Activated CD4-positive, alpha-beta T cell treated with anti-CD3 and anti-CD28 coated beads for 24 hours (primary cell): ENCODE results near the gene FUT7.
A peak's percentile ranks its signal among the peaks of the same experiment; 100 is the strongest.

Experiments used
- DNase-seq, 2 donors: peaks; one replicate each; pipeline ENCODE4 v3.0.0-alpha.2; 2020; ENCODE audit warnings: low read depth in 2 of 2

Gene FUT7

GRCh38 chr9:137031904-137032640 lies at the start of gene FUT7:
TSS of gene FUT7 (minus strand) at chr9:137032088. CDS start at chr9:137031991, 97 bp downstream.
- DNase-seq: no peak

GRCh38 chr9:137080260-137081122 lies 48.6 kb upstream of the FUT7 start:
- DNase-seq: no peak

DNA sequence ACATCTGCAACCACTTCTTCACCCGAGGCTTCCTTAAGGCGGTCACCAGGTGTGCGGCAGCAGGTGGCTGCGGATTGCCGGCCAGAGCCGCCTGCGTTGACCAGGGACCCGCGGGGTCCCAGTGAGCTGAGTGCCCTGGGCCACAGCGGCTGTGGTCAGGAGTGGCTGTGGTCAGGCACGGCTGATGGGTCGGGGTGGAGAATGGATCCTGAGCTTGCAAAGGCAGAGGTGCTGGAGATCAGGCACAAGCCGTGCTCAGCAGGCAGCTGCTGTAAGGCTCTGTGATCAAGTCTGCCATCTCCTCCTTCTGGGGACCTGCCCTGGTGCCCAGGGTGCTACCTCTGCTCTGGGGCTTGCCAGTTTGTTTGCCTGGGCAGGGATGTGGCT lies 47.5 kb upstream of the FUT7 start:
- no peak for DNase-seq

- no peak for DNase-seq
Observed at GRCh38 chr9:137078701-137079400, 47.0 kb upstream of the FUT7 start.

- peak in 1 of 2 donors; percentile 31 for DNase-seq
Observed at GRCh38 chr9:137077758-137078693, 46.1 kb upstream of the FUT7 start.

DNA sequence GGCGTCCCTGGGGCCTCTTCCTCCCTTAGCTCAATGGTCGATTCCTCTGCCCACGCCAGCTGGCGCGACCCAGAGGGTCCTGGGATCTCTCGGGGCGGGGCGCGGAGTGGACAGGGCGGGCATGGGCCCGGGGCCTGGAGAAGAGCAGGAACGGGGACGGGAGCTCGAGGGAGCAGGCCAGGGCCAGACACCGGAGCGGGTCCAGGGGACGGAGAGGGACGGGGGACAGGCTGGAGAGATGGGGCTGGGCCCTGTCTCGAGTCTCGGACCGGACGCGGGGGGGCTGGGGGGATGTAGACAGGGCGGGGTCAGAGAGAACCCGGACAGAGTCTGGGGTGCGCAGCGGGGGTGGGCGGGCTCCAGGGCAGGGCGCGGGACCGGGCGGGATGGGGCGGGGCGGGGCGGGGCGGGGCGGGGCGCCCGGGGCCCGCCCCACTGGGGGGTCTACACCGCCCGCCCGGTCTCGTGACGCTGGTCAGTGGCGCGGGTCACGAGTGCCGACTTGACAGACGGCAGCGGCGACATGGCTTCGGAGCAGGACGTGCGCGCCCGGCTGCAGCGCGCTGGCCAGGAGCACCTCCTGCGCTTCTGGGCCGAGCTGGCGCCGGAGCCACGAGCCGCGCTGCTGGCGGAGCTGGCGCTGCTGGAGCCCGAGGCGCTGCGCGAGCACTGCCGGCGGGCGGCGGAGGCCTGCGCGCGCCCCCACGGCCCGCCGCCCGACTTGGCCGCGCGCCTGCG lies 45.3 kb upstream of the FUT7 start, which contains the start of gene UAP1L1:
Gene UAP1L1 (plus strand): TSS at position 508 of the 738 bp plus-strand sequence. CDS start 16 bp downstream, at position 524.
- DNase-seq: peak in 1 of 2 donors; percentile 37

GRCh38 chr9:137076636-137077009 lies 44.7 kb upstream of the FUT7 start:
- DNase-seq: no peak

GRCh38 chr9:137075275-137075775 lies 43.4 kb upstream of the FUT7 start:
- DNase-seq: no peak

GRCh38 chr9:137074657-137075274 lies 42.9 kb upstream of the FUT7 start:
- no peak for DNase-seq

DNA sequence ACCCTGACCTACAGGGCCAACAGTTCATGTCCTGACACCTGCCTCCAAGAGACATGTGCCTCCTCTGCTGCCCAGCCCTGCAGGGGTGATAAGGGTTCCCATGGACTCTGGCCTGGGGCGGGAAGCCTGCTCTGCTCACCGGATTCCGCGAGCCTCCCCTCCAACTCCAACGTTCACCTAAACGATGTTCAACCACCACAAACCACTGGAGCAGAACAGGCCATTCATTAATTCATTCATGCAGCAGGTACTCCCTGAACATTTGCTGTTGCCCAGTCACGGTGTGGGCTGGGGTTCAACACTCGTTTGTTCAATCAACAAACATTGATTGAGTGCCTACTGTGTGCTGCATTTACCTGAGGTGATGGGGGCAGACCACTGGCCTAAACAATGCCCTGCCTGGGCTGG lies 42.1 kb upstream of the FUT7 start:
- DNase-seq: no peak

DNA sequence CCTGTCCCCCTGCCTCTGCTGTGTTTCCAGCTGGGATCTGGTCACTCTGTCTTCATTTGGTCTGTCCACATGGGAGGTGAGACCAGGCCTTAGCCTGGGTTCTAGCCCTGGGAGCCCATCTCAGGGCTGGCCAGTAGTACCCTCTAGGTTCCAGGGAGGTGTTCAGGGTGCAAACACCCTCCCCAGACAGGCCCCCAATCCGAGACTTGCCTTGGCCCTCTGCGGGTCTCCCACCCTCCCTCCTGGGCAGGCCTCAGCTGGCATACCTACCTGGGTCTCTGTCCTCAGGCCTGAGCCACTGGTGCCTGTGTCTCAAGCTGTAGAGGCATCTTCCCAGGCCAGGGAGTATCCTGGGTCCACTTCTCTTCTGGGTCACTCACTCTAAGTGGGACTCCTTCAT lies 39.4 kb upstream of the FUT7 start:
- DNase-seq: no peak

DNA sequence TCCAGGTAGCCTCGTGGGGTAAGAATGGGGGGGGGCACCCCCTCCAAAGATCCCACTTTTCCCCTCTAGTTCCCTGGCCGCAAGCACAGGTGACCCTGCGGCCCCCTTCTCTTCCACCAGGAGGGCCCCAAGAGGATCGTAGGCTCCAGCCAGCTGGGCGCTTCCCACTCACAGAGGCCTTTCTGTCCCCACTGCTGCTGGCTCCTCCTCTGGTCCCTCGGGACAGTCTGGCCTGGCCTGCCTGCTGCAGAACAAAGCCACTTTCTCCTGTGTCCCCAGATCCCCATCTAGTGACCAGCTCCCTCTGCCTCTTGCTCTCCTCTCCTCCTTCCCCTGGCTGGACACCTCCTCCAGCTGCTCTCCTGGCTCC lies 39.0 kb upstream of the FUT7 start:
- no peak for DNase-seq

- DNase-seq: peak; percentile 64 to 71
Observed at GRCh38 chr9:137070201-137070905, 38.5 kb upstream of the FUT7 start, which contains the start of gene SAPCD2. TSS of gene SAPCD2 (minus strand) at chr9:137070557. CDS start at chr9:137070460, 97 bp downstream.

- no peak for DNase-seq
Observed at GRCh38 chr9:137069508-137070091, 37.7 kb upstream of the FUT7 start.

- no peak for DNase-seq
Observed at GRCh38 chr9:137068539-137069507, 36.9 kb upstream of the FUT7 start.

DNA sequence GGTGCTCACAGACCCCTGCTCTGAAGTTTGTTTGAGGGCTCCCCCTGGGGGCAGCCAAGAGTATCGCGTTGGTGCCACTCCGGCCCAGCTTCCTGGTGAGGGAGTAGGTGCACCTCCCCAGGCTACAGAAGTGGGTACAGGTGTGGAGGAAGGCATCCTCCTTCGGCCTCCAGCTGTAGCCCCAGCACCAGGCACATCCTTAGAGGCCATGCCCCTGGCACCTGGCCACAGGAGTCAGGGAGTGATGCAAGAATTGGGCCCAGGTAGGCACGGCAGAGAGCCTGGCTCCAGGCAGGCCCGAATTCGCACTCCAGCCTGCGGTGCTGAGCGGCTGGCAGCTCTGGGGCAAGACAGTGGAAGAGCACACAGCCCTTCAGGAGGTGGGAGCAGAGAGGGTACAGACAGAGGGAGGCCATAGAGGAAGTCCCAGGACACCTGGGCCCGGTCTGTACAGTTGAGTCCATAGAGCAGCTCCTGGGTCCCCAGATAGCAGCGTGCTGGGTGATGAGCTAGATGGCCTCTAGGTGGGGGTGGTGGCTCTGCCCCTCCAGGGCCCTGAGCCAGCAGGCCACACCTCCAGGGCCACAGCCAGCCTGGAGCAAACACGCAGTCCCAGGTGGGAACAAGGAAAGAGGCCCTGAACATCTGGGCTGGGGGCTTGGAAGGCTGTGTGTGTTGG lies 36.1 kb upstream of the FUT7 start:
- peak; percentile 73 to 78 for DNase-seq
